Kidney (tissue), 14 donors: ENCODE results near the gene ADGRG2. TPM values are rescaled to one million over a fixed set of nuclear protein-coding genes. Genes with fewer than 3 reads are reported as not detected.

ENCODE experiments used
- DNase-seq, 5 donors: peaks; one replicate each; pipeline ENCODE4 v3.0.0-alpha.2; 2013 to 2020
- FAIRE-seq: peaks from 2 replicates; lab custom pipeline; 2012; peaks lifted over from hg19 to GRCh38; lab: Jason Lieb, UNC
- H3K27ac ChIP-seq, 2 donors: one replicate each; pipeline ENCODE4 v1.7.0; 2013; ENCODE audit warnings: low read depth in 2 of 2, low read length in 2 of 2, inconsistent platforms in 1 of 2
- H3K27me3 ChIP-seq: one replicate; pipeline ENCODE4 v1.7.1; 2013; ENCODE audit warnings: low read length, inconsistent platforms; ENCODE audit not compliant: control insufficient read depth, insufficient read depth
- H3K36me3 ChIP-seq, 3 donors: one replicate each; pipeline versions ENCODE4 v1.7.0 to v1.7.1; 2013; ENCODE audit warnings: low read length in 3 of 3, control low read depth in 1 of 3, inconsistent platforms in 1 of 3; ENCODE audit not compliant: insufficient read depth in 3 of 3, control insufficient read depth in 2 of 3
- H3K4me1 ChIP-seq, 3 donors: one replicate each; pipeline versions ENCODE4 v1.7.0 to v1.7.1; 2013; ENCODE audit warnings: low read length in 3 of 3, inconsistent platforms in 1 of 3, low read depth in 1 of 3; ENCODE audit not compliant: control insufficient read depth in 2 of 3, insufficient read depth in 2 of 3
- H3K4me3 ChIP-seq, 3 donors: one replicate each; pipeline versions ENCODE4 v1.7.0 to v1.8.1; 2013; ENCODE audit warnings: low read length in 3 of 3, control low read depth in 1 of 3, inconsistent platforms in 1 of 3
- H3K9ac ChIP-seq, 3 donors: one replicate each; pipeline versions ENCODE4 v1.7.0 to v1.7.1; 2013; ENCODE audit warnings: low read length in 3 of 3, control low read depth in 1 of 3, inconsistent platforms in 1 of 3
- H3K9me3 ChIP-seq, 3 donors: one replicate each; pipeline versions ENCODE4 v1.7.0 to v1.7.1; 2013; ENCODE audit warnings: low read length in 3 of 3, control low read depth in 1 of 3, inconsistent platforms in 1 of 3; ENCODE audit not compliant: control insufficient read depth in 2 of 3, insufficient read depth in 1 of 3
- CTCF ChIP-seq: IDR thresholded peaks from 3 replicates; pipeline ENCODE4 v1.5.1; 2012; ENCODE audit warnings: mild to moderate bottlenecking, moderate library complexity, borderline replicate concordance; ENCODE audit not compliant: insufficient read depth; ENCODE audit errors: extremely low read depth
- intact Hi-C: fragments of 100-400 bp; cut with DNase I; formaldehyde crosslinking; loops from one replicate; pipeline ENCODE4 v1.11.1; 2022
- polyA plus RNA-seq: library from polyadenylated mRNA; stranded (reverse); fragments of 350-450 nt; fragmentation: Illumina TruSeq; extraction: RNeasy Lipid Tissue Mini Kit (QIAGEN cat#74804); gene quantifications from one replicate; pipeline ENCODE4 v1.2.3, GENCODE V29; 2014; ENCODE audit warnings: low read depth, low replicate concordance; ENCODE audit not compliant: insufficient read depth
- total RNA-seq: library from RNA; stranded (reverse); fragmentation: NEBNext Ultra II Directional; extraction: Animal tissue kit (Norgen Biotek cat#: 25700); gene quantifications from one replicate; pipeline ENCODE4 v1.2.1, GENCODE V29; 2021
- donor health status: control.
- donor health status: control.
- donor health status: control.
- donor health status: control.
- donor health status: control.
- donor health status: DM: yes; HTN: yes; CAD: no.
- donor health status: Normal renal cell carcinoma (clear cell type).

The ADGRG2 gene
- total and polyA plus RNA-seq, 2 donors from 2014 or later, result 1.2 TPM; not detected in 1

GRCh38 chrX:19122641-19123009, 357 bp upstream of the ADGRG2 start:
- Histone ChIP-seq H3K9me3 (no peaks in the 10 kb centered on the region), H3K4me3 (no peak overlapping the region), H3K27me3 (peaks cover 19% of the 10 kb centered on the region), H3K36me3 (no peaks in the 10 kb centered on the region), H3K9ac (no peak overlapping the region), H3K4me1 (no peaks in the 10 kb centered on the region), H3K27ac (no peak overlapping the region)
- no peak for FAIRE-seq
- intact Hi-C loops, result no loop called here
- no peak for TF ChIP-seq CTCF
- DNase-seq, result peak in 3 of 5 donors; percentile 27 to 64 (median 32)

DNA sequence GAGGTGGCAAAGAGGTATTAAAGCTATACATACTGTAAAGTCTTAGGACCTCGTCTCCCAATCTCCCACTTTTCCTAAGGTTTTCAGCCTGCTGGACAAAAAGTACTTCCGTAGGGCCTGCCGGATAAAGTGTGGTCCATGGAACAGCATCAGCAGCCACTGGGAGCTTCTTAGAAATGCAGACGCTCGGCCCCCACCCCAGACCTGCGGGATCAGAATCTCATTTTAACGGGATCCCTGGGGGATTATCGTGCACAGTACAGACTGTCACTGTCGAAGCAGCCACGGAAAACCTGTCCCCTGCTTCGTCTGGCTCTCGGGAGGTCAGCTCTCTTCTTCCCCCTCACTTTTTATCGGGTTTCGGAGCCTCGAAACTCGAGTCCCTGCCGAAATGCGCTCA, 802 bp downstream of the ADGRG2 start:
- FAIRE-seq, result no peak
- H3K36me3 ChIP-seq, result no peaks in the 10 kb centered on the region
- peak in 4 of 5 donors; percentile 9 to 31 (median 14) for DNase-seq
- no peaks in the 10 kb centered on the region for H3K4me1 ChIP-seq
- no peaks in the 10 kb centered on the region for H3K9me3 ChIP-seq
- H3K4me3 ChIP-seq, result no peak overlapping the region
- no peak overlapping the region for H3K9ac ChIP-seq
- H3K27me3 ChIP-seq, result peaks cover 19% of the 10 kb centered on the region
- H3K27ac ChIP-seq, result no peak overlapping the region
- intact Hi-C loops, result no loop called here
- TF ChIP-seq CTCF, result no peak

DNA sequence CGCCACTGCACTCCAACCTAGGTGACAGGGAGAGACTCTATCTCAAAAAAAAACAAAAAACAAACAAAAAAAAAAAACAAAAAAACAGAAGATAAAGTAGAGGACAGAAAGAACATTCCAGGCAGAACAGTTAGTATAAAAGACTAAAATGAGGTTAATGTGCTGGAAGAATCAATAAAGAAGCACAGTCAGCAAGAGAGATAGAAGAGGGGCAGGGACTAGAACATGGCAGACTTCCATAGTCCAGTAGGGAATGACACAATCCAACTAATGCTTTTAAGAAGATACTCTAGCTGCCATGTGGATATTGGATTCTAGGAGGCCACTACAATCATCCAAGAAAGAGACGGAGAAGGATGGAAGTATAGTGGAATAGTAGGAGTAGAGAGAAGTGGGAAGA, 11.6 kb downstream of the ADGRG2 start:
- H3K4me3 ChIP-seq, result no peak overlapping the region
- no peaks in the 10 kb centered on the region for H3K27me3 ChIP-seq
- no peaks in the 10 kb centered on the region for H3K9me3 ChIP-seq
- intact Hi-C loops, result no loop called here
- no peak overlapping the region for H3K9ac ChIP-seq
- H3K27ac ChIP-seq, result no peak overlapping the region
- TF ChIP-seq CTCF, result no peak
- H3K36me3 ChIP-seq, result no peaks in the 10 kb centered on the region
- no peaks in the 10 kb centered on the region for H3K4me1 ChIP-seq
- DNase-seq (no peak), FAIRE-seq (no peak)

GRCh38 chrX:19107035-19107434, 15.2 kb downstream of the ADGRG2 start:
- intact Hi-C loops, result no loop called here
- H3K9ac ChIP-seq, result no peak overlapping the region
- no peaks in the 10 kb centered on the region for H3K36me3 ChIP-seq
- no peak for DNase-seq
- TF ChIP-seq CTCF, result no peak
- H3K4me1 ChIP-seq, result no peaks in the 10 kb centered on the region
- no peaks in the 10 kb centered on the region for H3K9me3 ChIP-seq
- H3K27me3 ChIP-seq, result no peaks in the 10 kb centered on the region
- no peak overlapping the region for H3K27ac ChIP-seq
- no peak for FAIRE-seq
- no peak overlapping the region for H3K4me3 ChIP-seq
